Activated T-cell treated with anti-CD3 and anti-CD28 coated beads, Interleukin-2, amount 50 U/mL, for 4 hours (primary cell): ENCODE data around the gene ATP6V0C. TPM values are rescaled to one million over a fixed set of nuclear protein-coding genes. Genes with fewer than 3 reads are reported as not detected.
"Not testable (repeated sequence)": the region's sequence is repeated elsewhere in the genome, so short reads cannot be mapped to it uniquely, and the experiment has no call there.

Experiments
- ATAC-seq, 2 donors: fragments of 200-7000 bp; cut with Tn5 transposase; one replicate each; pipeline ENCODE4 v1.10.0; 2021
- DNase-seq: peaks from one replicate; pipeline ENCODE4 v3.0.0-alpha.2; 2020
- H3K27me3 Mint-ChIP-seq: one replicate; pipeline ENCODE4 v1.8.0; 2021; ENCODE audit warnings: low read depth, mixed read lengths
- H3K36me3 Mint-ChIP-seq: one replicate; pipeline ENCODE4 v1.8.0; 2022; ENCODE audit warnings: mixed read lengths; ENCODE audit not compliant: insufficient read depth
- H3K4me1 Mint-ChIP-seq: one replicate; pipeline ENCODE4 v1.8.0; 2021; ENCODE audit warnings: low read depth, mixed read lengths
- H3K4me3 Mint-ChIP-seq: one replicate; pipeline ENCODE4 v1.8.0; 2021; ENCODE audit warnings: mild to moderate bottlenecking, moderate library complexity, mixed read lengths
- H3K9me3 Mint-ChIP-seq: one replicate; pipeline ENCODE4 v1.8.0; 2021; ENCODE audit warnings: mixed read lengths
- total RNA-seq, 3 donors: library from RNA; stranded (reverse); gene quantifications; one replicate each; pipeline ENCODE4 v1.2.1, GENCODE V29; 2021

Gene ATP6V0C
- total RNA-seq, 3 donors from 2014 or later = 184 to 198 (median 188) TPM

GRCh38 chr16:2529961-2530628 is 16.3 kb downstream of the ATP6V0C start:
- Mint-ChIP-seq H3K27me3 (no peaks in the 10 kb centered on the region), H3K36me3 (peaks cover 4% of the 10 kb centered on the region)

GRCh38 chr16:2530629-2531318 is 17.0 kb downstream of the ATP6V0C start:
- H3K9me3 Mint-ChIP-seq = no peaks in the 10 kb centered on the region
- peaks cover 4% of the 10 kb centered on the region for H3K36me3 Mint-ChIP-seq
- DNase-seq (peak; percentile 4), ATAC-seq (no peak)
- peaks cover 16% of the 10 kb centered on the region for H3K4me1 Mint-ChIP-seq
- no peaks in the 10 kb centered on the region for H3K27me3 Mint-ChIP-seq
- peak overlapping the region; percentile 90 for H3K4me3 Mint-ChIP-seq

More at GRCh38 chr16:2529961-2530628, 16.3 kb downstream of the ATP6V0C start:
- DNase-seq = no peak
- no peaks in the 10 kb centered on the region for H3K9me3 Mint-ChIP-seq
- peak overlapping the region; percentile 26 for H3K4me3 Mint-ChIP-seq
- ATAC-seq = no peak
- H3K4me1 Mint-ChIP-seq = peaks cover 16% of the 10 kb centered on the region

GRCh38 chr16:2531371-2531695 is 17.6 kb downstream of the ATP6V0C start, which contains the start of gene CEMP1:
Gene CEMP1 (minus strand): TSS chr16:2531408. CDS start chr16:2531073, 335 bp downstream.
- no peak for DNase-seq
- H3K4me1 Mint-ChIP-seq = peaks cover 16% of the 10 kb centered on the region
- H3K4me3 Mint-ChIP-seq = peak within 1 kb of the TSS; percentile 90
- no peaks in the 10 kb centered on the region for H3K9me3 Mint-ChIP-seq
- H3K27me3 Mint-ChIP-seq = no peaks in the 10 kb centered on the region
- ATAC-seq = peak in 1 of 2 donors; percentile 7
- peaks cover under 1% of the 10 kb centered on the region for H3K36me3 Mint-ChIP-seq

GRCh38 chr16:2531696-2532493 is 18.1 kb downstream of the ATP6V0C start:
- Mint-ChIP-seq H3K36me3 (no peaks in the 10 kb centered on the region), H3K9me3 (no peaks in the 10 kb centered on the region), H3K27me3 (no peaks in the 10 kb centered on the region), H3K4me1 (peaks cover 18% of the 10 kb centered on the region), H3K4me3 (peak overlapping the region; percentile 90)
- DNase-seq (peak; percentile 95), ATAC-seq (peak; percentile 92 to 94)

GRCh38 chr16:2532494-2533141 is 18.9 kb downstream of the ATP6V0C start:
- Mint-ChIP-seq H3K27me3 (no peaks in the 10 kb centered on the region), H3K4me1 (peaks cover 23% of the 10 kb centered on the region), H3K36me3 (no peaks in the 10 kb centered on the region), H3K9me3 (no peaks in the 10 kb centered on the region), H3K4me3 (peak overlapping the region; percentile 90)
- DNase-seq (peak; percentile 21), ATAC-seq (peak; percentile 11 to 16)

GRCh38 chr16:2533142-2533755 is 19.5 kb downstream of the ATP6V0C start:
- peaks cover 23% of the 10 kb centered on the region for H3K4me1 Mint-ChIP-seq
- peak overlapping the region; percentile 90 for H3K4me3 Mint-ChIP-seq
- H3K27me3 Mint-ChIP-seq, H3K36me3 Mint-ChIP-seq, DNase-seq, H3K9me3 Mint-ChIP-seq, ATAC-seq: not testable (repeated sequence)

GRCh38 chr16:2533912-2534311 is 20.2 kb downstream of the ATP6V0C start:
- DNase-seq = no peak
- peaks cover 2% of the 10 kb centered on the region for H3K36me3 Mint-ChIP-seq
- no peaks in the 10 kb centered on the region for H3K9me3 Mint-ChIP-seq
- no peak for ATAC-seq
- no peaks in the 10 kb centered on the region for H3K27me3 Mint-ChIP-seq
- peaks cover 25% of the 10 kb centered on the region for H3K4me1 Mint-ChIP-seq
- peak overlapping the region; percentile 61 for H3K4me3 Mint-ChIP-seq

GRCh38 chr16:2534335-2534734 is 20.6 kb downstream of the ATP6V0C start:
- not testable (repeated sequence) for H3K36me3 Mint-ChIP-seq, ATAC-seq, H3K9me3 Mint-ChIP-seq, DNase-seq, H3K27me3 Mint-ChIP-seq
- Mint-ChIP-seq H3K4me1 (peaks cover 29% of the 10 kb centered on the region), H3K4me3 (peak overlapping the region; percentile 16)

GRCh38 chr16:2535625-2536013 is 21.9 kb downstream of the ATP6V0C start:
- DNase-seq = no peak

GRCh38 chr16:2537451-2538379 is 24.0 kb downstream of the ATP6V0C start, which contains the start of gene PDPK1:
Gene PDPK1 (plus strand): TSS chr16:2538021. CDS start chr16:2538113, 92 bp downstream.
- Mint-ChIP-seq H3K9me3 (no peaks in the 10 kb centered on the region), H3K4me1 (peaks cover 45% of the 10 kb centered on the region), H3K27me3 (no peaks in the 10 kb centered on the region), H3K4me3 (peak within 1 kb of the TSS; percentile 83), H3K36me3 (peaks cover 4% of the 10 kb centered on the region)
- peak; percentile 92 for DNase-seq
- ATAC-seq = peak; percentile 90 to 91

More at GRCh38 chr16:2535625-2536013, 21.9 kb downstream of the ATP6V0C start:
- no peak overlapping the region for H3K4me3 Mint-ChIP-seq
- peaks cover 3% of the 10 kb centered on the region for H3K36me3 Mint-ChIP-seq
- H3K9me3 Mint-ChIP-seq = no peaks in the 10 kb centered on the region
- H3K27me3 Mint-ChIP-seq = no peaks in the 10 kb centered on the region
- no peak for ATAC-seq
- H3K4me1 Mint-ChIP-seq = peaks cover 42% of the 10 kb centered on the region

GRCh38 chr16:2539192-2539844 is 25.6 kb downstream of the ATP6V0C start:
- H3K4me1 Mint-ChIP-seq = peaks cover 45% of the 10 kb centered on the region
- peak overlapping the region; percentile 83 for H3K4me3 Mint-ChIP-seq

GRCh38 chr16:2539845-2540458 is 26.2 kb downstream of the ATP6V0C start:
- H3K27me3 Mint-ChIP-seq, H3K36me3 Mint-ChIP-seq, H3K9me3 Mint-ChIP-seq, ATAC-seq: not testable (repeated sequence)
- Mint-ChIP-seq H3K4me3 (peak overlapping the region; percentile 83), H3K4me1 (peaks cover 47% of the 10 kb centered on the region)
- DNase-seq = peak; percentile 16

More at GRCh38 chr16:2539192-2539844, 25.6 kb downstream of the ATP6V0C start:
- not testable (repeated sequence) for H3K27me3 Mint-ChIP-seq, H3K9me3 Mint-ChIP-seq, DNase-seq, ATAC-seq, H3K36me3 Mint-ChIP-seq
